ENCODE data around the gene DIP2B.

The DIP2B gene

DNA sequence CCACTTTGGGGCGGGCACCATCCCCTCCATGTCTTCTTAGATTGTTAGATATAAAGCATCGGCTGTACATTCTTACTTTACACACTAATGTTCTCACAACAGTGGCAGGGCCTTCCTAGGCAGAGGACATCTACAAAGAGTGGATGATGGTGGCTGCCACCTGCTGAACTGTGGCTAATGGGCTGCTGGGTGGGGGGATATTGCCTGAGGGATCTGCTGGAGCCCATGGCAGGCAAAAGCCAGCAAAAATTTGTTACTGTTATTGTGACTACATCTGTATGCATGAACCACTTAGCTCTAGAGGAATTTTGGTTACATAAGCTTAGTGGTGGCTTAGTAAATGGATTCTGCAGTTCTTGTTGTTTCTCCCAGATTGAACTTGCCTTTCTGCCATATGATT, 52.6 kb downstream of the DIP2B start:
- no peak for DNase-seq (ENCODE audit: low read depth)
- TF ChIP-seq, protein P1, sequence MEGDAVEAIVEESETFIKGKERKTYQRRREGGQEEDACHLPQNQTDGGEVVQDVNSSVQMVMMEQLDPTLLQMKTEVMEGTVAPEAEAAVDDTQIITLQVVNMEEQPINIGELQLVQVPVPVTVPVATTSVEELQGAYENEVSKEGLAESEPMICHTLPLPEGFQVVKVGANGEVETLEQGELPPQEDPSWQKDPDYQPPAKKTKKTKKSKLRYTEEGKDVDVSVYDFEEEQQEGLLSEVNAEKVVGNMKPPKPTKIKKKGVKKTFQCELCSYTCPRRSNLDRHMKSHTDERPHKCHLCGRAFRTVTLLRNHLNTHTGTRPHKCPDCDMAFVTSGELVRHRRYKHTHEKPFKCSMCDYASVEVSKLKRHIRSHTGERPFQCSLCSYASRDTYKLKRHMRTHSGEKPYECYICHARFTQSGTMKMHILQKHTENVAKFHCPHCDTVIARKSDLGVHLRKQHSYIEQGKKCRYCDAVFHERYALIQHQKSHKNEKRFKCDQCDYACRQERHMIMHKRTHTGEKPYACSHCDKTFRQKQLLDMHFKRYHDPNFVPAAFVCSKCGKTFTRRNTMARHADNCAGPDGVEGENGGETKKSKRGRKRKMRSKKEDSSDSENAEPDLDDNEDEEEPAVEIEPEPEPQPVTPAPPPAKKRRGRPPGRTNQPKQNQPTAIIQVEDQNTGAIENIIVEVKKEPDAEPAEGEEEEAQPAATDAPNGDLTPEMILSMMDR (IDR thresholded peaks at IDR 0.05; ENCODE audit: low read length, missing control alignments), result no peak
- H3K4me3 ChIP-seq (replicated peaks; ENCODE audit: low read depth, low read length), result no peak overlapping the region

DNA sequence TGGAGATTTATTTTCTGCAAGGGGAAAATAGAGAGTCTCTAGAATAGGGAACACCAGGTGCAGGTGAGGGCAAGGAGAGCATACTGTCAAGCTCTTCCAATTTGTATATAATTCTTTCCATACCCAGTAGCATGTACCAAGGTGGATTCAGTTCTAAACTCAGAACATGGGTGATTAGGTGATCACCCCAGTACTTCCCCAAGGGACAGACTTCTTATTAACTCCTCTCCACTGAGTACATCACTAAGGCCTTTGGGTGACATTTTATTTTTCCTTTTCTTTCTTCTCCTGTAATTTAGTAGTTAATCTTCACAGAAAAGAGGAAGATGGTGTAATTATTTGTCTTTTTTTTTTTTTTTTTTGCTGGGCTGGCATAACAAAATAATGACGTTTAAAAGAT, 54.2 kb downstream of the DIP2B start:
- H3K4me3 ChIP-seq (replicated peaks; ENCODE audit: low read depth, low read length), result no peak overlapping the region
- TF ChIP-seq, protein P1 (IDR thresholded peaks at IDR 0.05; ENCODE audit: low read length, missing control alignments), result no peak
- no peak for DNase-seq (ENCODE audit: low read depth)

DNA sequence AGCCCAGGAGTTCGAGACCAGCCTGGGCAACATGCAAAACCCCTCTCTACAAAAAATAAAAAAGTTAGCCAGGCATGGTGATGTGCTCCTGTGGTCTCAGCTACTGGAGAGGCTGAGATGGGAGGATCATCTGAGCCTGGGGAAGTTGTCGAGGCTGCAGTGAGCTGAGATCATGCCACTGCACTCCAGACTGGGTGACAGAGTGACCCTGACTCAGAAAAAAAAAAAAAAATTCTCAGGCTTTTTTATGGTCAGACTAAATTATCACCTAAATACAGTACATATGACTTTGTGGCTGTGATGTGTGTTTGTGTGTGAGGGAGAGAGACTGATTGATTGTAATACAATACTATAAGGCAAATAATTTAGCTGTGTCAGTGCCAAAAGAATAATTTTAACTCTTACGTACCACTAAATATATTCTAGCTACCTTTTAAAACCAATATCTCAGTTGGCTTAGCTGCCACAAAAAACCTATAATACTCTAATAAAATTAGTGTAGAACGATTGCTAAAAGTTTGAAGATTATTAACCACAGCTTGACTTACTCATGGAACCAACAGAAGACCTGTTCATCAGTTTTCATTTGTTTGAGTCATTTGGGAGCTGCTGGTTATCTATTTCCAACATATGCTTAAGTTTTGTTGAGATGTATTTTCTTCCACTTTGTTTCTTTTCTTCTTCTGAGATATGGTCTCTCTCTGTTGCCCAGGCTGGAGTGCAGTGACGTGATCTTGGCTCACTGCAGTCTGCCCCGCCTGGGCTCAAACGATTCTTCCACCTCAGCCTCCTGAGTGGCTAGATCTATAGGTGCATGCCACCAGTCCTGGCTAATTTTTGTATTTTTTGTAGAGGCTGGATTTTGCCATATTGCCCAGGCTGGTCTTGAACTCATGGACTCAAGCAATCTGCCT, 58.0 kb downstream of the DIP2B start:
- no peak overlapping the region for H3K4me3 ChIP-seq (replicated peaks; ENCODE audit: low read depth, low read length)
- TF ChIP-seq, protein P1 (IDR thresholded peaks at IDR 0.05; ENCODE audit: low read length, missing control alignments), result no peak
- no peak for DNase-seq (ENCODE audit: low read depth)

DNA sequence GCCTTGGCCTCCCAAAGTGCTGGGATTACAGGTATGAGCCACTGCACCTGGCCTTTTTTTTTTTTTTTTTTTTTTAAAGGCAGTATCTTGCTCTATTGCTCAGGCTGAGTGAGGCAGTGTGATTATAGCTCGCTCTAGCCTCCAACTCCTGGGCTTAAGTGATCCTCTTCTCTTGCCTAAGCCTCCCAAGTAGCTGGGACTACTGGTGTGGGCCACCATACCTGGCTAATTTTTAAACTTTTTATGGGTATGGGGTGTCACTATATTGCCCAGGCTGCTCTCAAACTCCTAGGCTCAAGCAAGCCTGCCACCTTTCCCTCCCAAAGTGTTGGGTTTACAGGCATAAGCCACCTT, 58.6 kb downstream of the DIP2B start:
- no peak for DNase-seq (ENCODE audit: low read depth)
- H3K4me3 ChIP-seq (replicated peaks; ENCODE audit: low read depth, low read length), result no peak overlapping the region
- TF ChIP-seq, protein P1 (IDR thresholded peaks at IDR 0.05; ENCODE audit: low read length, missing control alignments), result no peak

DNA sequence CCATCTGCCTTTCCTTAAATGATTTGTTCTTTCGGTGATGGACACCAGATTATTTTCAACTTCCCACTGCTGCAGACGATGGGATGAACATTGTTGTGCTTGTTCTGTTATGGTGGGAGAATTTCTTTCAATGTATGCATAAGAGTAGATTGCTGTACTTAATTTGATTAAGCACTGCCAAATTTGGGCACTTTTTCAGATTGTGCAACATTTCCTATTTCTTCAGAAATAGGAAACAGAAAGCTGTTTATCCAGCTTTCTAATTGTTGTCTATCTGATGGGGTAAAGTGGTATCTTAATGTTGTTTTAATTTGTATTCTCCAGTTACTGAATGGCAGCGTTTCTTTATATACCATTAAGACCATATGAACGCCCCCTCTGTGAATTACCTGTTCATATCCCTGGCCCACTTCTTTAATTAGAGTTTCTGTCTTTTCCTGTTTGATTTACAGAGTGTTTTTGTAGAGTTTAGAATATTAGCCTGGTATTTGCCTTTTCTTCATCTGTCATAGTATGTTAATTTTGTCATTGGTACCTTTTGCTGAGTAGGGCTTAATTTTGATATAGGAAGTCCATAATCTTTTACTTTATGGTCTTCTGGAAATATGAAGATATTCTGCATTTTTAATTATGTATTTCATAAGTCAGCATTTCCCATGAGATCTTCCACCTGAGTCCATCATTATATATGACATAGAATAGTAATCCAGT, 59.6 kb downstream of the DIP2B start:
- TF ChIP-seq, protein P1 (IDR thresholded peaks at IDR 0.05; ENCODE audit: low read length, missing control alignments), result no peak
- DNase-seq (ENCODE audit: low read depth), result peak; percentile 52
- H3K4me3 ChIP-seq (replicated peaks; ENCODE audit: low read depth, low read length), result no peak overlapping the region

DNA sequence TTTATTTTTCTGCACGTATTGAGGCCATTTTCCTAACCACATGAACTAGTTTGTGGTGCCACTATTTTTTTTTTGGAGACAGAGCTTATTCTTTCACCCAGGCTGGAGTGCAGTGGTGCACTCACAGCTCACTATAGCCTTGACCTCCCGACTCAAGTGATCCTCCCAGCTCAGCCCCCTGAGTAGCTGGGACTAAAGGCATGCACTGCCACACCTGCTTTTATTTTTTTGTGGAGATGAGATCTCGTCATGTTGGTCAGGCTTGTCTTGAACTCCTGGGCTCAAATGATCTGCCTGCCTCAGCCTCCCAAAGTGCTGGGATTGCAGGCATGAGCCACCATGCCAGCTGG, 60.1 kb downstream of the DIP2B start:
- H3K4me3 ChIP-seq (replicated peaks; ENCODE audit: low read depth, low read length), result no peak overlapping the region
- TF ChIP-seq, protein P1 (IDR thresholded peaks at IDR 0.05; ENCODE audit: low read length, missing control alignments), result no peak
- no peak for DNase-seq (ENCODE audit: low read depth)
